ENCODE data around the gene WDR36. TPM values are rescaled to one million over a fixed set of nuclear protein-coding genes. Genes with fewer than 3 reads are reported as not detected.
A peak's percentile ranks its signal among the peaks of the same experiment; 100 is the strongest.

Gene WDR36
- total and polyA plus RNA-seq, 2 of the 13 experiments (the other 11 are each of a cell fraction or from before 2014, with no cell fraction given), result 18.2 to 40.6 TPM

DNA sequence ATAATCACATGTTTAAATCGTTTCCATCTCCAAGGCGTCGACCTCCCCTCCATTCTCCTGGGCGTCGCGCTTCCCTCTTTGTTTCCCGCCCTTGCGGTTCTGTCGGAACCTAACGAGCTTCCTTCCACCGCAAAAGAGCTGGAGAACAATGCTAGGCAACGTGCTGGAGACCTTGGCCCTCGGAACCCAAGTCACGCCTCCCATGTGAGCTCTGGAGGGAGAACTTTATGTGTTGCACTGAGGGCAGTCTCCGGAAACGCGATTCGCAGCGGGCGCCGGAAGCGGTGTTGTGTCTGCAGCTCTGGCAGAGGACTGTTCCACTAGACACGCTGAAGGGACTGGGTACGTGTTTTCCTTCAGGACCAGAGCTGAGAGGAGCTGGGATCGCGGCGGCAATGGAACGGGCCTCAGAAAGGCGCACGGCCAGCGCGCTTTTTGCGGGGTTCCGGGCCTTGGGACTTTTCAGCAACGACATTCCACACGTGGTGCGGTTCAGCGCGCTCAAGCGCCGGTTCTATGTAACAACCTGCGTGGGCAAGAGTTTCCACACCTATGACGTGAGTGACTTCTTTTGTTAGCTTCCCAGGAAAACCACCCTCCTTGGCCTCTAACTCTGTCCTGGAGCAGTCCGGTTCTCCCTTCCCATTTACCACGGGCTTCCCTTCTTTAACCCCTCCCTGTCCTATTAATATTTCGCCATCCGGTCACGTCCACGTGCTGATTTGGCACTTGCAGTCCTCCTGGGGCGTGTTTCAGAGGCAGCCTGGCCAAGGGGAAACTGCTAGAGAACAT, at the start of gene WDR36 (continued):
- peak; percentile 95 for TF ChIP-seq KAT7 (CRISPR knock-in tag; IDR thresholded peaks at IDR 0.05; ENCODE audit: borderline replicate concordance)
- peak; percentile 31; the same call in 1 of the 2 replicates for TF ChIP-seq SUZ12 (IDR thresholded peaks at IDR 0.05; ENCODE audit: low read depth, low read length)
- TF ChIP-seq SRSF1 (optimal IDR thresholded peaks at IDR 0.05; ENCODE audit: low read depth, low read length), result peak; percentile 75
- TF ChIP-seq ZNF326 (CRISPR knock-in tag; IDR thresholded peaks at IDR 0.05; ENCODE audit: borderline replicate concordance), result no peak
- TF ChIP-seq, protein P1, sequence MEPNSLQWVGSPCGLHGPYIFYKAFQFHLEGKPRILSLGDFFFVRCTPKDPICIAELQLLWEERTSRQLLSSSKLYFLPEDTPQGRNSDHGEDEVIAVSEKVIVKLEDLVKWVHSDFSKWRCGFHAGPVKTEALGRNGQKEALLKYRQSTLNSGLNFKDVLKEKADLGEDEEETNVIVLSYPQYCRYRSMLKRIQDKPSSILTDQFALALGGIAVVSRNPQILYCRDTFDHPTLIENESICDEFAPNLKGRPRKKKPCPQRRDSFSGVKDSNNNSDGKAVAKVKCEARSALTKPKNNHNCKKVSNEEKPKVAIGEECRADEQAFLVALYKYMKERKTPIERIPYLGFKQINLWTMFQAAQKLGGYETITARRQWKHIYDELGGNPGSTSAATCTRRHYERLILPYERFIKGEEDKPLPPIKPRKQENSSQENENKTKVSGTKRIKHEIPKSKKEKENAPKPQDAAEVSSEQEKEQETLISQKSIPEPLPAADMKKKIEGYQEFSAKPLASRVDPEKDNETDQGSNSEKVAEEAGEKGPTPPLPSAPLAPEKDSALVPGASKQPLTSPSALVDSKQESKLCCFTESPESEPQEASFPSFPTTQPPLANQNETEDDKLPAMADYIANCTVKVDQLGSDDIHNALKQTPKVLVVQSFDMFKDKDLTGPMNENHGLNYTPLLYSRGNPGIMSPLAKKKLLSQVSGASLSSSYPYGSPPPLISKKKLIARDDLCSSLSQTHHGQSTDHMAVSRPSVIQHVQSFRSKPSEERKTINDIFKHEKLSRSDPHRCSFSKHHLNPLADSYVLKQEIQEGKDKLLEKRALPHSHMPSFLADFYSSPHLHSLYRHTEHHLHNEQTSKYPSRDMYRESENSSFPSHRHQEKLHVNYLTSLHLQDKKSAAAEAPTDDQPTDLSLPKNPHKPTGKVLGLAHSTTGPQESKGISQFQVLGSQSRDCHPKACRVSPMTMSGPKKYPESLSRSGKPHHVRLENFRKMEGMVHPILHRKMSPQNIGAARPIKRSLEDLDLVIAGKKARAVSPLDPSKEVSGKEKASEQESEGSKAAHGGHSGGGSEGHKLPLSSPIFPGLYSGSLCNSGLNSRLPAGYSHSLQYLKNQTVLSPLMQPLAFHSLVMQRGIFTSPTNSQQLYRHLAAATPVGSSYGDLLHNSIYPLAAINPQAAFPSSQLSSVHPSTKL (CRISPR knock-in tag; IDR thresholded peaks at IDR 0.05), result peak; percentile 86
- TF ChIP-seq PTBP1 (IDR thresholded peaks at IDR 0.05; ENCODE audit: low read depth, low read length, poor library complexity, severe bottlenecking), result no peak
- peak; percentile 98 for TF ChIP-seq TMF1 (CRISPR knock-in tag; IDR thresholded peaks at IDR 0.05; ENCODE audit: low read depth)
- no peak; the same call in 1 of the 2 replicates for TF ChIP-seq SMAD1 (CRISPR knock-in tag; IDR thresholded peaks at IDR 0.05; ENCODE audit: borderline replicate concordance, low read depth)
- TF ChIP-seq ZNF24 (IDR thresholded peaks at IDR 0.05), result no peak
- TF ChIP-seq TEAD3 (CRISPR knock-in tag; optimal IDR thresholded peaks at IDR 0.05; ENCODE audit: borderline replicate concordance), result peak; percentile 89
- peak; percentile 100 for TF ChIP-seq XRCC5 (optimal IDR thresholded peaks at IDR 0.05; ENCODE audit: low read length)
- peak; percentile 97 for TF ChIP-seq SALL2 (CRISPR knock-in tag; IDR thresholded peaks at IDR 0.05)
- TF ChIP-seq, protein P2, sequence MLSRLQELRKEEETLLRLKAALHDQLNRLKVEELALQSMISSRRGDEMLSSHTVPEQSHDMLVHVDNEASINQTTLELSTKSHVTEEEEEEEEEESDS (CRISPR knock-in tag; IDR thresholded peaks at IDR 0.05; ENCODE audit: borderline replicate concordance), result peak; percentile 92
- peak; percentile 97 for TF ChIP-seq HOXA9 (CRISPR knock-in tag; IDR thresholded peaks at IDR 0.05; ENCODE audit: borderline replicate concordance)
- TF ChIP-seq MAFK (conservative IDR thresholded peaks at IDR 0.05 in 1 of 2, IDR thresholded peaks at IDR 0.05 in 1 of 2; ENCODE audit: low read length in 2 of 2), result no peak
- peak; percentile 93 for TF ChIP-seq TSC22D2 (CRISPR knock-in tag; IDR thresholded peaks at IDR 0.05; ENCODE audit: borderline replicate concordance)
- TF ChIP-seq, protein P3, sequence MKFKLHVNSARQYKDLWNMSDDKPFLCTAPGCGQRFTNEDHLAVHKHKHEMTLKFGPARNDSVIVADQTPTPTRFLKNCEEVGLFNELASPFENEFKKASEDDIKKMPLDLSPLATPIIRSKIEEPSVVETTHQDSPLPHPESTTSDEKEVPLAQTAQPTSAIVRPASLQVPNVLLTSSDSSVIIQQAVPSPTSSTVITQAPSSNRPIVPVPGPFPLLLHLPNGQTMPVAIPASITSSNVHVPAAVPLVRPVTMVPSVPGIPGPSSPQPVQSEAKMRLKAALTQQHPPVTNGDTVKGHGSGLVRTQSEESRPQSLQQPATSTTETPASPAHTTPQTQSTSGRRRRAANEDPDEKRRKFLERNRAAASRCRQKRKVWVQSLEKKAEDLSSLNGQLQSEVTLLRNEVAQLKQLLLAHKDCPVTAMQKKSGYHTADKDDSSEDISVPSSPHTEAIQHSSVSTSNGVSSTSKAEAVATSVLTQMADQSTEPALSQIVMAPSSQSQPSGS (CRISPR knock-in tag; IDR thresholded peaks at IDR 0.05), result peak; percentile 96
- peak; percentile 81; the same call in 1 of the 2 replicates for TF ChIP-seq FLYWCH1 (CRISPR knock-in tag; IDR thresholded peaks at IDR 0.05)
- TF ChIP-seq ZNF234 (CRISPR knock-in tag; conservative IDR thresholded peaks at IDR 0.05), result no peak
- no peak for TF ChIP-seq STAG1 (CRISPR knock-in tag; IDR thresholded peaks at IDR 0.05)
- TF ChIP-seq, protein P4, sequence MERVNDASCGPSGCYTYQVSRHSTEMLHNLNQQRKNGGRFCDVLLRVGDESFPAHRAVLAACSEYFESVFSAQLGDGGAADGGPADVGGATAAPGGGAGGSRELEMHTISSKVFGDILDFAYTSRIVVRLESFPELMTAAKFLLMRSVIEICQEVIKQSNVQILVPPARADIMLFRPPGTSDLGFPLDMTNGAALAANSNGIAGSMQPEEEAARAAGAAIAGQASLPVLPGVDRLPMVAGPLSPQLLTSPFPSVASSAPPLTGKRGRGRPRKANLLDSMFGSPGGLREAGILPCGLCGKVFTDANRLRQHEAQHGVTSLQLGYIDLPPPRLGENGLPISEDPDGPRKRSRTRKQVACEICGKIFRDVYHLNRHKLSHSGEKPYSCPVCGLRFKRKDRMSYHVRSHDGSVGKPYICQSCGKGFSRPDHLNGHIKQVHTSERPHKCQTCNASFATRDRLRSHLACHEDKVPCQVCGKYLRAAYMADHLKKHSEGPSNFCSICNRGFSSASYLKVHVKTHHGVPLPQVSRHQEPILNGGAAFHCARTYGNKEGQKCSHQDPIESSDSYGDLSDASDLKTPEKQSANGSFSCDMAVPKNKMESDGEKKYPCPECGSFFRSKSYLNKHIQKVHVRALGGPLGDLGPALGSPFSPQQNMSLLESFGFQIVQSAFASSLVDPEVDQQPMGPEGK (CRISPR knock-in tag; IDR thresholded peaks at IDR 0.05), result peak; percentile 71
- peak; percentile 95 for TF ChIP-seq MIXL1 (CRISPR knock-in tag; IDR thresholded peaks at IDR 0.05)
- peak; percentile 98 for TF ChIP-seq ZNF354B (CRISPR knock-in tag; IDR thresholded peaks at IDR 0.05)
- TF ChIP-seq ZNF44 (CRISPR knock-in tag; IDR thresholded peaks at IDR 0.05), result peak; percentile 98
